22Rv1 (cell line): ENCODE data around the gene HBM.

Source experiments
- ZFX ChIP-seq: fragments of 450-650 bp; IDR thresholded peaks from 2 replicates; pipeline ENCODE4 v1.6.1; 2017; ENCODE audit warnings: antibody characterized with exemption, borderline replicate concordance
- TF ChIP-seq, protein P1 (sequence below): fragments of 450-650 bp; IDR thresholded peaks from 2 replicates; pipeline ENCODE4 v1.5.1; 2017; ENCODE audit warnings: mild to moderate bottlenecking

DNA sequence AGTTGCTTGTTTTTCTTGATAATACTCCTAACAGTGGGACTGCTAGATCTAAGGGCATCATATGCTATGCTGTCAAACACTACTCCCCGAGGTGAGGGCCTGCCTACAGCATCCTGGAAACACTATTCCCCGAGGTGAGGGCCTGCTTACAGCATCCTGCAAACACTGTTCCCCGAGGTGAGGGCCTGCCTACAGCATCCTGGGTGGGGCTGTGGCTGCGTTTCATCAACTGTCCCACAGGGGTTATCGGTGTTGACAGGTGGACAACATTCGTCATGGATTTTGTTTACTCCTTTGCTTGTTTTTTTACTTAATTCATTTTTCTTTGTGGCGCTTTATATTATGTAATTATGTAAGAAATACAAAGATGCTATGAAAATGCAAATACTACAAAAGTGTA, 49.8 kb upstream of the HBM start:
- TF ChIP-seq, protein P1, sequence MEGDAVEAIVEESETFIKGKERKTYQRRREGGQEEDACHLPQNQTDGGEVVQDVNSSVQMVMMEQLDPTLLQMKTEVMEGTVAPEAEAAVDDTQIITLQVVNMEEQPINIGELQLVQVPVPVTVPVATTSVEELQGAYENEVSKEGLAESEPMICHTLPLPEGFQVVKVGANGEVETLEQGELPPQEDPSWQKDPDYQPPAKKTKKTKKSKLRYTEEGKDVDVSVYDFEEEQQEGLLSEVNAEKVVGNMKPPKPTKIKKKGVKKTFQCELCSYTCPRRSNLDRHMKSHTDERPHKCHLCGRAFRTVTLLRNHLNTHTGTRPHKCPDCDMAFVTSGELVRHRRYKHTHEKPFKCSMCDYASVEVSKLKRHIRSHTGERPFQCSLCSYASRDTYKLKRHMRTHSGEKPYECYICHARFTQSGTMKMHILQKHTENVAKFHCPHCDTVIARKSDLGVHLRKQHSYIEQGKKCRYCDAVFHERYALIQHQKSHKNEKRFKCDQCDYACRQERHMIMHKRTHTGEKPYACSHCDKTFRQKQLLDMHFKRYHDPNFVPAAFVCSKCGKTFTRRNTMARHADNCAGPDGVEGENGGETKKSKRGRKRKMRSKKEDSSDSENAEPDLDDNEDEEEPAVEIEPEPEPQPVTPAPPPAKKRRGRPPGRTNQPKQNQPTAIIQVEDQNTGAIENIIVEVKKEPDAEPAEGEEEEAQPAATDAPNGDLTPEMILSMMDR = no peak
- no peak for TF ChIP-seq ZFX
